Tibial nerve (tissue), 4 donors: ENCODE data around the gene ADAMTSL1.

Source experiments
- CTCF ChIP-seq, 5 experiments: fragments of 200-600 bp in 3 of 5; fragments of 450-650 bp in 2 of 5; sonication (generic) in 3 of 5; IDR thresholded peaks; one replicate each; pipeline ENCODE4 v1.5.1; 2016 to 2019; ENCODE audit warnings: antibody characterized with exemption in 5 of 5, mild to moderate bottlenecking in 3 of 5, moderate library complexity in 2 of 5
- EP300 ChIP-seq, 2 donors: sonication (generic); formaldehyde crosslinking; IDR thresholded peaks; one replicate each; pipeline ENCODE4 v1.6.1; 2017; ENCODE audit warnings: antibody characterized with exemption in 2 of 2, mild to moderate bottlenecking in 1 of 2
- POLR2A ChIP-seq, 2 donors: fragments of 450-650 bp; IDR thresholded peaks; one replicate each; pipeline ENCODE4 v1.6.1; 2017; ENCODE audit warnings: antibody characterized with exemption in 2 of 2, mild to moderate bottlenecking in 2 of 2, moderate library complexity in 2 of 2

- TF ChIP-seq CTCF (IDR thresholded peaks at IDR 0.05), result no peak
- TF ChIP-seq POLR2A (IDR thresholded peaks at IDR 0.05), result no peak
- no peak for TF ChIP-seq EP300 (IDR thresholded peaks at IDR 0.05)
Measured at GRCh38 chr9:18461496-18461895, 12.5 kb upstream of the ADAMTSL1 start.
